GM19099 (cell line): ENCODE data around the gene IFIT5.

Source experiments
- POLR2A ChIP-seq: IDR thresholded peaks from 3 replicates; pipeline ENCODE4 v1.6.1; 2011; ENCODE audit warnings: low read depth; ENCODE audit not compliant: insufficient read length; ENCODE audit errors: extremely low read depth

Gene IFIT5, protein sequence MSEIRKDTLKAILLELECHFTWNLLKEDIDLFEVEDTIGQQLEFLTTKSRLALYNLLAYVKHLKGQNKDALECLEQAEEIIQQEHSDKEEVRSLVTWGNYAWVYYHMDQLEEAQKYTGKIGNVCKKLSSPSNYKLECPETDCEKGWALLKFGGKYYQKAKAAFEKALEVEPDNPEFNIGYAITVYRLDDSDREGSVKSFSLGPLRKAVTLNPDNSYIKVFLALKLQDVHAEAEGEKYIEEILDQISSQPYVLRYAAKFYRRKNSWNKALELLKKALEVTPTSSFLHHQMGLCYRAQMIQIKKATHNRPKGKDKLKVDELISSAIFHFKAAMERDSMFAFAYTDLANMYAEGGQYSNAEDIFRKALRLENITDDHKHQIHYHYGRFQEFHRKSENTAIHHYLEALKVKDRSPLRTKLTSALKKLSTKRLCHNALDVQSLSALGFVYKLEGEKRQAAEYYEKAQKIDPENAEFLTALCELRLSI

DNA sequence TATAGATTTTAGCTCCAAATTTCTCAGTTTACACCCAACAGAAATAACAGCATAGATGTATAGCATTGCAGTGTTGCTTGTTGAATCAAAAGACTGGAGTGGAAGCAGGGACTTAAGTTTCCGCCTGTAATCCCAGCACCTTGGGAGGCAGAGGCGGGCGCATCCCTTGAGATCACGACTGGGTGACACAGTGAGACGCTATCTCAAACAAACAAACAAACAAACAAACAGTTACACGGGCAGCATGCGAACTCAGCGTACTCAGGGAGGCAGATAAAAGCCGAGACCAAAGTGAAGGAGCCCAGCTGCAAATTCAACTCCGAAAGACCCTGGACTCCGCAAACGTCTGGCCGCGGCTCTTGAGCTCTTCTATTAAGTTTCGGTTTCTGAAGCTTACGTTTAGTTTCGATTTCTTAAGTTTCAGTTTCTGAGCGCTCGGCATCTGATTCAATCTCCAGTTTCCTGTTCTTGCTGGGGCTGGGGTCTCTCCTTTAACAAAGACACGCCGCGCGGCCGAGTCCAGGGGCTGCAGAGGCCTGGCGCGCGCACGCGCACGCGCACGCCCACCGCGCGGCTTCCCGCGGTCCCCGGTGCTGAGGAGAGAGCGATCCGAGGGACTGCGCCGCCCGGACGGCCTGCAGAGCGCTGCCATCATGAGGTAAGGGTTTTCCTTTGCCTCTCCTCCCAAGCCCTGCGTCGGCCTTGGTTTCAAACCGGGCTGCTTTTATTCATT lies at the start of gene IFIT5:
TSS of gene IFIT5 (plus strand) at position 423 of the 733 bp plus-strand sequence. CDS start at position 654, 231 bp downstream.
- peak; percentile 72 for TF ChIP-seq POLR2A

DNA sequence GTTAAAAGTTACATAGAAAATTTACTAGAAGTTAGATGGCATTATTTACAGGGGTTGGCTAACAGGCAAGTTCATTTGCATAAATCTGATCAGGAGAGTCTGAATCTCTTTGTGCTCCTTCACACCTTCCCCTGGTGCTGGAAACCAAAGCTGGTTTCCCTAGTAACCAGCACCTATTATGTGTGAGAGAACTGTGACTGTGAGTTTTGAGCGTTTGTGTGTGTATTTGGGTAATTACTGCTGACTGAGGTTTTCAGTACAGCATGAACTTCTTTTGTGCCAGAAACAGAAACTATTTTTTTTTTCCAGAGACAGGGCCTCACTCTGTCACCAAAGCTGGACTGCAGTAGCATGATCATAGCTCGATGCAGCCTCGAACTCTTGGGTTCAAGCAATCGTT lies 46.8 kb upstream of the IFIT5 start:
- TF ChIP-seq POLR2A: no peak

DNA sequence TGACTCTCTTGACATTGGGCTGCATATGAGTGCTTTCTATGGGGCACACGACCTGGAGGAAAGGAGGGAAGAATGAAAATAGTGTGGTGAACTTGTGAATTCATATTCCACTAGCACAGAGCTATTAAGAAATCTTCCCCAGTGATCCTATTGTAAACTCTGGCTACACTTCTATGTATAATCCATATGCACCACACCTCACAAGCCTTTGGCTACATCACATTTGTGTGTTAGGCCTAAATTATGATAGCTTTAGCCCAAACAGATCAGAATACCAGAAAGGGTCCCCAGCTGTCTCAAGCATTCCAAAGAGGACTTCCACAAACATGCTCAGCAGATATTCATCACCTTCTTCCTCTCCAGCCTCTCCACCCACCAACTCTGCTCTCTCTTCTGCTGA lies 46.2 kb upstream of the IFIT5 start:
- no peak for TF ChIP-seq POLR2A

DNA sequence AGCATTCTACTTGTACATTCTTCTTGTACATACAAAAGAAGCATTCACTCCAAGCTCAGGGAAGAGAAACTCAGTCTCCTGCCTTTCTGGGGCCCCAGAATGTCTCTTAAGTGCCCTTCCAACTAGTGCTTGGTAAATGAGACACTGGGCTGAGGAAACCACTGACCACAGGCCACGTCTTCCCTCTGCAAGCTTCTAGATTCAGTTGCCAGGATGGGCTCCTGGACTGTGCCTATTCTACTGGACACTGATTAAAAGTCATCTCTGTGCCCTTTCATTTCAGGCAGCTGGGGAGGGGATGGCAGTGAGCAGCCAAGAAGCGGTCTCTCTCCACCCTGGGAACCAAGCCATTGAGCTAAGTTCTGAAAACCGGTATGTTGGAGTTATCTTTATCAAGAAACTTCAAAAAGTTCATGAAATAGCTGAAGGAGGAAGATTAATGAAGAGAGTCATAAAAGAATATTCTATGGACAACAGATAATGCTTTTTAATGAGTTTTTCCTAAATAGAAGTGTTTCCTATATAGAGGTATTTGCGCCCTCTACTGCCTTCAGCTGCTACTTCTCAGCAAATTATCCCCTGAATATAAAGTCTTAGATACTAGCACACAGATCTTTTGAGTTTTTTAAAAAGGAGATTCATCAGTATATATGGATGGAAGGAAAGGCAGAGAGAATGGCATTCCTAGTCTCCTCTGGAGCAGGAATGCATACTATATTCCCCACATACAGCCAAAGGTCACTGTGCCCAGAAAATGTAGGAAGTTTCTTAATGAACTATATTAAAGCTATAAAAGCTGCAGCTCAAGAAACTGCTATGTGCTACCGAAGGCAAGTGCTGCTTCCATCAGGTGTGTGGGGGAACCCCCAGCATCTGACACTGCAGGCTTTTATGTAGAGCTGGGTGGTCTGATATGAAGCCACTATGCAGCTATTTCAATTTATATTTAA lies 44.9 kb upstream of the IFIT5 start:
- TF ChIP-seq POLR2A: no peak

DNA sequence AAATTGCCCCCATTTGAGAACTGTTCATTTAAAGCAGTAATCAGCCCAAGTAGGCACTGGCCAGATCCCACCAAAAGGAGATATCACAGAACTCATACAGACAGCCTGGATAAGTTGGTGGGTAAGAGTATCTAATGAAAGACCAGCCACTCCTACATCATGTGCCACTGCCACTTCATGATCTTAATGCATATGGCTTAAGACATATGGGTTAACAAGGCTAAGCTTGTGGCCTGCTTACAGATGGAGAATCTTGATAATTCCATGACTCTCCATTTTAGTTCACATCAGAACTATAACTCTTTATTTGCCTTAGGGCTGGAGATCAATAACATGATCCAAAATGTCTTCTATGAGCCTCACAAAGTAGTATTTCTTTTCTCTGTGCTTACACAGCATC lies 43.3 kb upstream of the IFIT5 start:
- TF ChIP-seq POLR2A: no peak

DNA sequence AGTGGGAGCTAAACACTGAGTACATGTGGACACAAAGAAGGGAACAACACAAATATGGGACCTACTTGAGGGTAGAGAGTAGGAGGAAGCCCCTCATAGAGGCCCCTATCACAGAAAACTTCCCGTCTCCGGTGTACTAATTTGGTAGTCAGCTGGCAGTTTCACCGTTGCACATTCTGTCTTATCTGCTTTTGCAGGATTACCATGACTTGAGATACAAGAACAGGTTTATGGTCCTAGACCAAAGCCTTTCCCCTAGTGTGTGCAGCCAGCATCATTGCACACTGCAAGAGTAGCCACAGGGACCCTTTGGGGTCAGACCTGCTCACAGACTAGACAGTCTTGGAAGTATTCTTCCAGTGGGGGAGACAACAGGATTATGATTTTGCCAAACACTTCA lies 42.4 kb upstream of the IFIT5 start:
- TF ChIP-seq POLR2A: no peak

DNA sequence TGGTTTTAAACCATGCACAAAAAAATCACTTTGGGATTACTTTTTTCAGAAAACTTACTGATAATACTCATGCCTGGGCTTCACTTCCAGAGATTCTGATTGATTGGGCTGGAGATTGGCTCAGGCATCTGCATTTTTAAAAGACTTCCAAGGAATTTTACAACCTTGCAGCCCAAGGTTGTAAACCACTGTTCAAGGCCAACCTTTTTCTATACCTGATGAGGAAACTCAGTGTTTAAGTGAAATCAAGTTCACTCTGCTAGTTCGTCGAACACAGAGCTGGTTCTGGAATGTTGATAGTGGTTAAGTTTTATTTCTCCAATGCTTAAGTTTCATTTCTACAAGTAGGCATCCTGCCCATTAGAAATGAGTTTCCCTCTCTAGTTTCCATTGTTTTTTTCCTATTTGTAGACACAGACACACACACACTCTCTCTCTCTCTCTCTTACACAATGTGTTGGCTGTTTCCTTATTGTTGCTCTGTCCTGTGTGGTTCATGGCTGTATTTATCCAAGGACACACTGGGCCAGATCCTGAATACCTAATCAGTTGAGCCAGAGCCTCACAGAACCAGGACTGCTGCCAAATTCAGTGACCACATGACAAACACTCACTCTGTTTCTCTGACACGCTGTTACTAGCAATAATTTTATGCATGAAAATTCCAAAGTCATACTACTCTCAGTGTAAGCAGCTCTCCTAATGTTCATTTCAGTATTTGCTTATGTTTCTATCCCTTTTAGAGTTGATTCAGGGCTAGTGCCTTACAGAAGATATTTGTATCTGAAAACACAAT lies 40.3 kb upstream of the IFIT5 start:
- no peak for TF ChIP-seq POLR2A

DNA sequence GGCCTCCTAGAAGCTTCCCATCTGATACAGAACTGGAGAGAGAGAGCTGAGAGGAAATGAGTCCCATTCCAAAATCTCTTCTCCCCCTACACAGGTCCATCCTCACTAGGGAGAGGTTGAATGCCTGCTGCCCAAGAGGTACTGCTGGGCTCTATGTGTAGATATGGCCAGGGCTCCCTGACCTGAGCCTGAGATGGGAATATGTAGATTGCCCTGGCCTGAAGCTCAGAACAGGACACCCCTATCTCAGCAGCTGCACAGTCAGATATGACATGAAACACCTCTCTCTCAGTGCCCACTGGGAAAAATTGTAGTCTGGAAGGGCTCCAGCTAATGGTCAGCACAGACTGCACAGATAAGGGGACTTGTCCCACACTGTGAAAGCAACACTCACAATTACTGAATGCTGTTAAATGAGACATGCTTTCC lies 39.6 kb upstream of the IFIT5 start:
- no peak for TF ChIP-seq POLR2A

DNA sequence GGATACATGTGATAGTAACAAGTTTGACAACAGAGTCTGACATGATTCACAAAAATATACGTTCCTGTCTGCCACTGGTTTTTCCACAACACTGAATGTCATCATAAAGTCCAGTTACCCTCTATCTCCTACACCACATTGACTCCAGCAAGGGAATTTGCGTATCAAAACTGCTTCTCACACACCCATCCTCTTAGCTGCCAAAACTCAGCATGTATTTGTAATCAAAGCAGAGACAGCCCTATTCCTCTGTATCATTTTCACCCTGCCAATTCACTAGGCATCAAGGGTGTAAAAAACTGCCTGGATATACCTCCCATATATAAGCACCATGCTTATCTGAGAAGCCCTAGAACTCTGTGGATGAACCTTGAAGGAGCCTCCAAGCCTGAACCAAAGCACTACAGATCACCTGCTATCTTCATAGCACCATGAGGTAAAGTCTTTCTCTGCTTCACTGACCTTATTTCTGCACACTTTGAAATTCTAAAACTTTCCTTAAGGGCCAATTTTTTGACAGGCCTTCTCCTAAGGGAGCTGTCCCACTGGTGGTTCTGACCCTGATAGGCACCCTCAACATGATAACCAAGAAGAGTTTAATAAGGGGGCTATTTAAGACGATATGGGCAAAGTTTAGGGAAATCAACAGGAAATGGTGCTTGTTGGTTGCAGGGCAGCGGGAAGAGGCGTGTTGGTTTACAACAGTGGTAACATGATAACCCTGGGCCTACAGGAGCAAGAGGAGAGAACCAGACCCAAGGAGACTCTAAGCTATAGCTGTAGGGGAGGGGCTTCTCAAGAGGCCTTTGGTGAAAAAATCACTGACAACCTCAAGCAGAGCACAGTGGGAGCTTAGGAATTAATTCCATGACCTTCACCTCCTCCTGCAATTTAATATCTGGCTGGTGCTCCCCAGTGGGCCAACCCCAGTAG lies 36.4 kb upstream of the IFIT5 start, which contains the start of gene IFIT1B:
TSS of gene IFIT1B (plus strand) at position 352 of the 933 bp plus-strand sequence. CDS start at position 432, 80 bp downstream.
- TF ChIP-seq POLR2A: no peak

DNA sequence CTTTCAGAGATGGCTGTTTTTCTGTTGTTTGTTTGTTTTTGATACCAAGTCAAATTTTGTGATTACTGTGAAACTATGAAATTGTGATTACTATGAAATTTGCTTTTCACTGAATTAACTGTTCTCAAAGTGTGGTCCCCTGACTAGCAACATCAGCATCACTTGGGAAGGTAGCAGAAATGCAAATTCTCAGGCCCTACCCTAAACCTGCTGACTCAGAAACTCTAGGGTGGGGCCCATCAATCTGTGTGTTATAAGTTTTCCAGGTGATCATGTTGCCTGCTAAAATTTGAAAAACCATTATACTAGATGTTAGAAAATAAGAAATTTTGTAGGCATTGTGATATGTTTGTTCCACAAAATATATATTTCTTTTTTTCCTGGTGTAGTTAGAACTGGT lies 35.3 kb upstream of the IFIT5 start:
- no peak for TF ChIP-seq POLR2A

DNA sequence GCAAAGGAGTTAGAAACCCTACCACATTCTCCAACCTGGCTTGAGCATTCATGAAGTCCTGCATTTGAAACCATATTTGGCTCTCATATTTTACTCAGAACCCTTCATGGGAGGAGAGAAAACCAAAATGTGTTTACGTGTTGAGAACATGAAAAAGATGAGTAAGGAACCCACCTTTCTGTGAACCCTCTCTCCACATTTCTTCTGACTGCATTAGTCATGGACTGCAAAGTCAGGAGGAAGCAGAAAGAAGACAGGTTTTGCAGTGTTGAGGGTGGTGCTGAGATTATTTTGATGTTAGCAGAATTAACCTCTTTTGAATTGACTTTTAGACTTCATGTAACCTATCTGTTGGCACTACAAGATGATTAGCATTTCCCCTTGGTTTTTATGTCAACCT lies 31.6 kb upstream of the IFIT5 start:
- no peak for TF ChIP-seq POLR2A

DNA sequence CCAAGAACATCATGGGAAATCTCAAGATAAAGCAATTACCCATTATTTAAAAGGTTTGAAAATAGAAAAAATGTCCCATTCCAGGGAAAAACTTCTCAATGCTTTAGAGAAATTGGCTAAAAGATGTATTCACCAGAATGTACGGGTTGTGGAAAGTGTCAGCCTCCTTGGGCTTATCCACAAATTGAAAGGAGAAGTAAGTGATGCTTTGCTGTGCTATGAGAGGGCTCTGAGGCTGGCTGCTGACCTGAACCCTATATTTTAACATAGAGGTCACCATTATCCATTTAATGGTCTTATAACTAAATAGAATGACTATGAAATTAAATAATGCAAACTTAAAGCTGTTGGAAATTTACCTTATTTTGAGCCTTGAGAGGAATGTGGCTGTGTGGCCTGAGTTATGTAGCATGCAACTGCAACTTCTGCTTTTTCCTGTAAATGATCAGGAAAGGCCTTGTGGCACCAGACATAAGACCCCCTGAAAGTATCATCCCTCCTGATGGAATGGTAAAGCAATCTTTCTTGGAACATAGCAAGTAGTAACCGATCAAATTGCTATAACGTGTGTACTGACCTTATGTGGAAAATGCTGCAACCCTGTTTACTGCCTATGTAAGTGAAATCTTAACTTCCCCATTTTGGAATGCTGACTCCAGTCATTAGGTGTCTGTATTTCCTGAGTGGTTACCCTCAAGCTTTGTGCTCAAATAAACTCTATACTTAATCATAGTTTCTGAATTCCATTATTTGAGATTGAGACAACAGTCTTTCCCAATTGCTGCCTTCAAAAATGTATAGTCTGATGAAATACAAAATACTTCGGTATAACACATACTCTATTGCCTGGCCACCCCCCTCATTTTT lies 29.7 kb upstream of the IFIT5 start:
- no peak for TF ChIP-seq POLR2A

DNA sequence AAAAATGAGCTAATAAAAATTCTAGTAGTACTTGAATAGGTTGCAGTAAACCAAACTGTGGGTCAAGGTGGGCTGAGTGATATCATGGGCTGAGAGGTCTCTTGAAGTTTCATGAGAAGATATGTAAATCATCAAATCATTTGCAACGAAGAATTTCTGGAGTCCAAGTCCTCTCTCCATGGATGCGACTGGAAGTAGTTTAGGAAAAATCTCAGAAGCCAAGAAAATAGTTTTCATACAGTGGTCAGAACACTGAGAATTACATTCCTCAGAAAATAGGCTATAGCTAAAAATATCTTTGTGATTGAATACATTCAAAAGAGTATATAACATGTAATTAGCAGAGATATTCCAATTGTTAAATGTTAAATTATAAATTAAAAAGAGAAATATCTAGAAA lies 25.6 kb upstream of the IFIT5 start:
- no peak for TF ChIP-seq POLR2A

DNA sequence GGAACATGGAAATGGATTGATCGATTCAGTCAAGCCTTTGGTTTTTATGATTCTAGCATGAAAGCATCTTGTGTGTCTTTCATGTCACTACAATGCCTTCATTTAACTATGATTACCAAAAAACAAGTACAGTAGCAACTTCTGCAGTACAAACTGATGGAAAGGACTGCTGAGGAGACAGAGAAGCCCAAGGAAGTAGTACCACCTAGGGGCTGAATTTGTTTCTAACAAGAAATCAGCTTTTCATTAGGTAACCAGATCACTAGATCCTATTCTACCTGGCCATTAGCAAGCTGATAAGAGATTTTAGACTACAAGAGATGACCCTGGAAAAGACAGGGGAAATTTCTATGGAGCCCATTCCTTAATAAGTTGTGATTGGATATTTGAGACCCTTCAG lies 25.1 kb upstream of the IFIT5 start:
- no peak for TF ChIP-seq POLR2A
